GM10248 (cell line): ENCODE measurements around the gene FMO4.

Source experiments
- CTCF ChIA-PET: fragments of 300-600 bp; sonication (Branson Sonifier 250); formaldehyde crosslinking; extraction: SDS; loops from one replicate; lab custom pipeline; 2021; ENCODE audit warnings: antibody characterized with exemption; lab: Yijun Ruan, JAX
- POLR2A ChIA-PET: fragments of 350-650 bp; sonication (Branson Sonifier 250); formaldehyde crosslinking; extraction: SDS; loops from one replicate; lab custom pipeline; 2020; ENCODE audit warnings: antibody characterized with exemption; lab: Yijun Ruan, JAX
- DNase-seq: peaks from one replicate; pipeline ENCODE4 v3.0.0; 2012; ENCODE audit errors: extremely low spot score
- TF ChIP-seq, protein P1 (sequence below): IDR thresholded peaks from 2 replicates; pipeline ENCODE4 v1.5.1; 2012; ENCODE audit warnings: mild to moderate bottlenecking, low read depth; ENCODE audit errors: extremely low read depth, missing control alignments, control extremely low read depth

Gene FMO4

DNA sequence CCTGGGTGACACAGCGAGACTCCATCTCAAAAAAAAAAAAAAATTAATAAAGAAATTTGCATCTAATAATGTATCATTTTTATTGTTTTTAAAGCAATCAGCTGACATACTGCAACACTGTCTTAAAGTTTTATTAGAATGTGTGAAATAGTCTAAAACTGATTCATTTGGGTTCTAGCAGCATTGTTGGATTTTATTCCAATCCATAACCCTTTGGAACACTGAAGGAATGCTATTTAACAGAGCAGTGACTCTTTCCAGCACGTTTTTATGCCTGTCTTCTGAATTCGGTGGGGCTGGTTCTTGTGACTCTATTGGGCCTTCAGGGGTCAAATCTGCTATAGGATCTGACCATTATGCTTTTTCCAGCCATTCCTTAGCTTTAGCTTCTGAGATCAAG, 18.2 kb upstream of the FMO4 start:
- TF ChIP-seq, protein P1, sequence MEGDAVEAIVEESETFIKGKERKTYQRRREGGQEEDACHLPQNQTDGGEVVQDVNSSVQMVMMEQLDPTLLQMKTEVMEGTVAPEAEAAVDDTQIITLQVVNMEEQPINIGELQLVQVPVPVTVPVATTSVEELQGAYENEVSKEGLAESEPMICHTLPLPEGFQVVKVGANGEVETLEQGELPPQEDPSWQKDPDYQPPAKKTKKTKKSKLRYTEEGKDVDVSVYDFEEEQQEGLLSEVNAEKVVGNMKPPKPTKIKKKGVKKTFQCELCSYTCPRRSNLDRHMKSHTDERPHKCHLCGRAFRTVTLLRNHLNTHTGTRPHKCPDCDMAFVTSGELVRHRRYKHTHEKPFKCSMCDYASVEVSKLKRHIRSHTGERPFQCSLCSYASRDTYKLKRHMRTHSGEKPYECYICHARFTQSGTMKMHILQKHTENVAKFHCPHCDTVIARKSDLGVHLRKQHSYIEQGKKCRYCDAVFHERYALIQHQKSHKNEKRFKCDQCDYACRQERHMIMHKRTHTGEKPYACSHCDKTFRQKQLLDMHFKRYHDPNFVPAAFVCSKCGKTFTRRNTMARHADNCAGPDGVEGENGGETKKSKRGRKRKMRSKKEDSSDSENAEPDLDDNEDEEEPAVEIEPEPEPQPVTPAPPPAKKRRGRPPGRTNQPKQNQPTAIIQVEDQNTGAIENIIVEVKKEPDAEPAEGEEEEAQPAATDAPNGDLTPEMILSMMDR: no peak
- ChIA-PET CTCF (interaction anchor here (1.4 to 2.5 kb wide), 2 partner anchors 10 to 18 kb away, joined by 3 to 14 read pairs; partner anchors contain the start of gene FMO4), POLR2A (no interaction called here)
- DNase-seq: no peak

GRCh38 chr1:171296897-171297296, 17.1 kb upstream of the FMO4 start:
- TF ChIP-seq, protein P1: no peak
- ChIA-PET CTCF (interaction anchor here (0.7 to 1.6 kb wide), 4 partner anchors 12 to 71 kb away, joined by 3 to 9 read pairs (median 3); partner anchors contain the start of gene FMO4), POLR2A (no interaction called here)
- no peak for DNase-seq

- POLR2A ChIA-PET: no interaction called here
- TF ChIP-seq, protein P1: no peak
- CTCF ChIA-PET: interaction anchor here (0.7 to 2.5 kb wide), 3 partner anchors 13 to 53 kb away, joined by 3 to 9 read pairs (median 4); partner anchors contain the start of gene FMO4
Measured at GRCh38 chr1:171298696-171299095, 15.3 kb upstream of the FMO4 start.

GRCh38 chr1:171299342-171299741, 14.6 kb upstream of the FMO4 start:
- CTCF ChIA-PET: interaction anchor here (0.7 to 2.5 kb wide), 3 partner anchors 13 to 54 kb away, joined by 3 to 9 read pairs (median 4); partner anchors contain the start of gene FMO4
- TF ChIP-seq, protein P1: no peak
- POLR2A ChIA-PET: no interaction called here
- DNase-seq: no peak

More at GRCh38 chr1:171298696-171299095, 15.3 kb upstream of the FMO4 start:
- DNase-seq: no peak

DNA sequence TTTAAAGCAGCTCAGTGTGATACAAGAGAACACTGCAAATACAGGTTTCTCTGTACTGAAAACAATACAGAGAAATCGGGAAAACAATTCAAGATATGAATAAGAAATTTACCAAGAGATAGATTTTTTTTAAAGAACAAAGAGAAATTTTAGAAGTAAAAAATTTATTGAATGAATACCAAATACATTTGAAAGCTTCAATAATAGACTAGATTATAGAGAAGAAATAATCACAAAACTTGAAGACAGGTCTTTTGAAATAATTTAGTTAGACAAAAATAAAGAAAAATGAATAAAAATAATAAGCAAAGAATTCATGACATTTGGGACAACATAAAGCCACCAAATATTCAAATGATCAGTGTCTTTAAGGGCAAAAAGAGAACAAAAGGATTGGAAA, 13.6 kb upstream of the FMO4 start:
- ChIA-PET POLR2A (no interaction called here), CTCF (interaction anchor here (2.5 kb wide), 1 partner anchor 13 kb away, joined by 9 read pairs; the partner anchor contains the start of gene FMO4)
- TF ChIP-seq, protein P1: no peak

GRCh38 chr1:171310661-171311087, 3.3 kb upstream of the FMO4 start:
- no peak for DNase-seq
- TF ChIP-seq, protein P1: no peak
- ChIA-PET CTCF (no interaction called here), POLR2A (no interaction called here)

More for the DNA sequence above, 13.6 kb upstream of the FMO4 start:
- DNase-seq: no peak
